GM12874 (cell line): ENCODE data around the gene DYSF.

Experiments
- CTCF ChIP-seq: IDR thresholded peaks from 2 replicates; pipeline ENCODE4 v1.5.1; 2011; ENCODE audit warnings: low read depth, mild to moderate bottlenecking, control low read depth, low read length, moderate library complexity; ENCODE audit not compliant: insufficient read depth

Gene DYSF

GRCh38 chr2:71454221-71455010 is 1.1 kb downstream of the DYSF start:
- TF ChIP-seq CTCF, result no peak

- TF ChIP-seq CTCF, result no peak
Measured at GRCh38 chr2:71455011-71455740, 1.8 kb downstream of the DYSF start.

GRCh38 chr2:71455741-71456569 is 2.6 kb downstream of the DYSF start:
- no peak for TF ChIP-seq CTCF

- no peak for TF ChIP-seq CTCF
Measured at GRCh38 chr2:71456617-71457016, 3.3 kb downstream of the DYSF start.

- TF ChIP-seq CTCF, result no peak
Measured at GRCh38 chr2:71457123-71457915, 4.0 kb downstream of the DYSF start.

- no peak for TF ChIP-seq CTCF
Measured at GRCh38 chr2:71457923-71458322, 4.6 kb downstream of the DYSF start.
